ENCODE measurements around the gene CCNF.
A peak's percentile ranks its signal among the peaks of the same experiment; 100 is the strongest.
"Not testable (repeated sequence)": the region's sequence is repeated elsewhere in the genome, so short reads cannot be mapped to it uniquely, and the experiment has no call there.

CCNF gene

GRCh38 chr16:2471653-2472487, 42.6 kb downstream of the CCNF start:
- no peak for DNase-seq (ENCODE audit: low read depth in 2 of 2)

- DNase-seq (ENCODE audit: low read depth in 2 of 2), result no peak
Measured at GRCh38 chr16:2472488-2472864, 43.2 kb downstream of the CCNF start.

- no peak for DNase-seq (ENCODE audit: low read depth in 2 of 2)
Measured at GRCh38 chr16:2472885-2473445, 43.7 kb downstream of the CCNF start.

GRCh38 chr16:2473446-2473926, 44.2 kb downstream of the CCNF start:
- no peak for DNase-seq (ENCODE audit: low read depth in 2 of 2)

- peak; percentile 17 to 26 for DNase-seq (ENCODE audit: low read depth in 2 of 2)
Measured at GRCh38 chr16:2473999-2474876, 45.0 kb downstream of the CCNF start.

- peak; percentile 57 to 65 for DNase-seq (ENCODE audit: low read depth in 2 of 2)
Measured at GRCh38 chr16:2474877-2475412, 45.7 kb downstream of the CCNF start, which contains the start of gene TBC1D24. TBC1D24 (plus strand) TSS chr16:2475127; CDS start chr16:2496149, 21,022 bp downstream.

GRCh38 chr16:2475413-2476344, 46.4 kb downstream of the CCNF start:
- peak in 1 of 2 donors; percentile 19 for DNase-seq (ENCODE audit: low read depth in 2 of 2)

- DNase-seq (ENCODE audit: low read depth in 2 of 2), result no peak
Measured at GRCh38 chr16:2476345-2476720, 47.1 kb downstream of the CCNF start.

- no peak for DNase-seq (ENCODE audit: low read depth in 2 of 2)
Measured at GRCh38 chr16:2476741-2477140, 47.5 kb downstream of the CCNF start.

- DNase-seq (ENCODE audit: low read depth in 2 of 2), result no peak
Measured at GRCh38 chr16:2477327-2477726, 48.1 kb downstream of the CCNF start.

GRCh38 chr16:2478279-2478678, 49.0 kb downstream of the CCNF start:
- DNase-seq (ENCODE audit: low read depth in 2 of 2), result no peak

GRCh38 chr16:2479996-2480395, 50.7 kb downstream of the CCNF start:
- DNase-seq (ENCODE audit: low read depth in 2 of 2), result not testable (repeated sequence)

GRCh38 chr16:2480948-2481347, 51.7 kb downstream of the CCNF start:
- DNase-seq (ENCODE audit: low read depth in 2 of 2), result no peak

- DNase-seq (ENCODE audit: low read depth in 2 of 2), result no peak
Measured at GRCh38 chr16:2481676-2482075, 52.4 kb downstream of the CCNF start.

GRCh38 chr16:2482249-2482648, 53.0 kb downstream of the CCNF start:
- DNase-seq (ENCODE audit: low read depth in 2 of 2), result no peak

- no peak for DNase-seq (ENCODE audit: low read depth in 2 of 2)
Measured at GRCh38 chr16:2482708-2483534, 53.7 kb downstream of the CCNF start.

- DNase-seq (ENCODE audit: low read depth in 2 of 2), result no peak
Measured at GRCh38 chr16:2483939-2484897, 55.0 kb downstream of the CCNF start.

GRCh38 chr16:2484898-2485508, 55.8 kb downstream of the CCNF start:
- DNase-seq (ENCODE audit: low read depth in 2 of 2), result no peak
